ENCODE measurements around the gene SLC25A13. TPM values are rescaled to one million over a fixed set of nuclear protein-coding genes. Genes with fewer than 3 reads are reported as not detected.

Gene SLC25A13
- total RNA-seq, 1 donor from 2014 or later: 55.8 TPM

DNA sequence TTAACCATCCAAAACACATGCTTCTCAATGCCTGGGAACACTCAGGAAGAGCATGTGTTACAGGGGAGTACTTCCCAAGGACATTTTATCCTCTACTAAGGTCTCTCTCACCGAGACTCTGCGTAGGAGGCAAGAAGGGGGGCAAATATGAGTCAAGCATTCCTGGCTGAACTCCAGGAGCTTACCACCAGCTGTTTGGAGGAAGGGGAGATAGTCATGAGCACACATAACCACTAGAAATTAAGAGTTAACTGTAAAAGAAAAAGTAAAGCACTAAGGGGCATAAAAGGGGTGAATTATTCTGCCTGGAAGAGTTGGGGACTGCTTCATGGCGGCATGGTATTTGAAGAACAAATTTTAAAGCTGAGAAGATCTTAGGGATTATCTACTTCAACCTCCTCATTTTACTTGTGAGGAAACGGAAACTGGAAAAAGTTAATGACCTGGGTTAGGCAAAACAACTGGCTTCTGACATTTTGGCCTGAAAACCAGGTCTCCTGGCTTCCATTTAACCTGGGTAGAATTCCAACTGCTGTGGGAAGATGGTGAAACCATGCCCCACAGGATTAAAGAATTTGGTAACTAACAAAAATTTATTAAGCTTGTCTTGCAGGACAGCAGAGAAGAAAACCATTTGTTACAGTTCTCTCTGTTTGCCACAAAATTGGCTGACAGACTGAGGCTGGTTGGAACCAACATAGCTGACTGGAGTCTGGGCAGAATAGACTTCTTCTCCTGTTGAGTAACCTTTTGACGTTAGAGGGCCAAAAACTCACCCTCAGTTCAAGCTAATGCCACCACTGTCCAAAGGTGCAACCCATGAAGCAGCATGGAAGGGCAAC lies 85.5 kb downstream of the SLC25A13 start:
- DNase-seq (ENCODE audit: extremely low spot score, unreplicated experiment): no peak
- H3K27ac Mint-ChIP-seq: no peak overlapping the region

DNA sequence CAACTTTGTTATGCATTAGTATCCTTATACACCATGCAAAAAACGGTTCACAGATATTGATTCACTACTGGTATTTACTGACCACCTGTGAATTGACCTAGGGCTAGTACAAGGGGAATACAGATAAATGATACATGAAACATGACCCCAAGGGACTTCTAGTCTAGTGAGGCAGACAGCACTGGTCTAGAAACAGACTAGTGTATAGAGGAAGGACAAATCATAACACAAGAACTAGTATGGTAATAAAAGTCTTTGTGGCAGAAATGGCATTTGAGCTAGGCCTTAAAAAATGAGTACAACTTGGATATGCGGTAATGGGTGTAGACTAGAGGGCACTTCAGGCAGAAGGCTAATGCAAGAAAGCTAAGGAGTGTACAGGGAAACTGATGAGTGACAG lies 86.6 kb downstream of the SLC25A13 start:
- Mint-ChIP-seq H3K27ac (no peak overlapping the region), H3K9me3 (no peaks in the 10 kb centered on the region), H3K4me1 (ENCODE audit: unreplicated experiment) (peaks cover 15% of the 10 kb centered on the region), H3K4me3 (no peak overlapping the region), H3K27me3 (no peaks in the 10 kb centered on the region), H3K36me3 (peaks cover 31% of the 10 kb centered on the region)
- TF ChIP-seq, protein P1, sequence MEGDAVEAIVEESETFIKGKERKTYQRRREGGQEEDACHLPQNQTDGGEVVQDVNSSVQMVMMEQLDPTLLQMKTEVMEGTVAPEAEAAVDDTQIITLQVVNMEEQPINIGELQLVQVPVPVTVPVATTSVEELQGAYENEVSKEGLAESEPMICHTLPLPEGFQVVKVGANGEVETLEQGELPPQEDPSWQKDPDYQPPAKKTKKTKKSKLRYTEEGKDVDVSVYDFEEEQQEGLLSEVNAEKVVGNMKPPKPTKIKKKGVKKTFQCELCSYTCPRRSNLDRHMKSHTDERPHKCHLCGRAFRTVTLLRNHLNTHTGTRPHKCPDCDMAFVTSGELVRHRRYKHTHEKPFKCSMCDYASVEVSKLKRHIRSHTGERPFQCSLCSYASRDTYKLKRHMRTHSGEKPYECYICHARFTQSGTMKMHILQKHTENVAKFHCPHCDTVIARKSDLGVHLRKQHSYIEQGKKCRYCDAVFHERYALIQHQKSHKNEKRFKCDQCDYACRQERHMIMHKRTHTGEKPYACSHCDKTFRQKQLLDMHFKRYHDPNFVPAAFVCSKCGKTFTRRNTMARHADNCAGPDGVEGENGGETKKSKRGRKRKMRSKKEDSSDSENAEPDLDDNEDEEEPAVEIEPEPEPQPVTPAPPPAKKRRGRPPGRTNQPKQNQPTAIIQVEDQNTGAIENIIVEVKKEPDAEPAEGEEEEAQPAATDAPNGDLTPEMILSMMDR (conservative IDR thresholded peaks at IDR 0.05): no peak
- no peak for DNase-seq (ENCODE audit: extremely low spot score, unreplicated experiment)

More for the DNA sequence above, 85.5 kb downstream of the SLC25A13 start:
- peaks cover 22% of the 10 kb centered on the region for H3K36me3 Mint-ChIP-seq
- peaks cover 15% of the 10 kb centered on the region for H3K4me1 Mint-ChIP-seq (ENCODE audit: unreplicated experiment)
- H3K27me3 Mint-ChIP-seq: no peaks in the 10 kb centered on the region
- TF ChIP-seq, protein P1 (conservative IDR thresholded peaks at IDR 0.05): no peak
- H3K9me3 Mint-ChIP-seq: no peaks in the 10 kb centered on the region
- no peak overlapping the region for H3K4me3 Mint-ChIP-seq

DNA sequence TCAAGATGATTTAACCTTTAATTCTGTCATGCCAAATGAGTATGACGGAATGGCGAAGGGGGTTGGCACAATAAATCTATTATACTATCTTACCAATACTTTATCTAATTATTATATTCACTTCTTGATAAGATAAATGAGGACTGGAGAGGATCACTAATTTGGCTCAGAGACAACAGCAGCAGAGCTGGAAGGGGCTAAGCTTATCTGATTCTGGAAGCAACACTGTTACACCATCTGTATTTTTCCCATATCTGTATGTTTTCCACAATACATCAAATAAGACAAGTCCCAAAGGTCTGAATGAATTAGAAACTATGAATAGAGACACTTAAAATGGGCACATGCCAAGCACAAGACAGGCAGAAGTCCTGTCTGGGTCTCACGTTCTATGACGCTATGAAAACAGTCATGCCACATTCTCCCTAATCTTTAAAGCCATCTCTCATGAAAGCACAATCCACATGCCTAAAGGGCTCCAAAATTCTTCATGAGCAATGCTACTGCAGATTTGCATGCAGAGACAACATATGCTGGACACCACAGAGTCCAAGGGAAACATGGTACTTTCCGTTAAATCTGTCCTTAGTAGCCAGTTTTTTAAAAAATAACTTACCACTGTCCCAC lies 88.3 kb downstream of the SLC25A13 start:
- Mint-ChIP-seq H3K9me3 (no peaks in the 10 kb centered on the region), H3K4me1 (ENCODE audit: unreplicated experiment) (peaks cover 14% of the 10 kb centered on the region), H3K27me3 (no peaks in the 10 kb centered on the region), H3K36me3 (peaks cover 39% of the 10 kb centered on the region), H3K27ac (no peak overlapping the region), H3K4me3 (no peak overlapping the region)
- DNase-seq (ENCODE audit: extremely low spot score, unreplicated experiment): no peak
- TF ChIP-seq, protein P1 (conservative IDR thresholded peaks at IDR 0.05): no peak

DNA sequence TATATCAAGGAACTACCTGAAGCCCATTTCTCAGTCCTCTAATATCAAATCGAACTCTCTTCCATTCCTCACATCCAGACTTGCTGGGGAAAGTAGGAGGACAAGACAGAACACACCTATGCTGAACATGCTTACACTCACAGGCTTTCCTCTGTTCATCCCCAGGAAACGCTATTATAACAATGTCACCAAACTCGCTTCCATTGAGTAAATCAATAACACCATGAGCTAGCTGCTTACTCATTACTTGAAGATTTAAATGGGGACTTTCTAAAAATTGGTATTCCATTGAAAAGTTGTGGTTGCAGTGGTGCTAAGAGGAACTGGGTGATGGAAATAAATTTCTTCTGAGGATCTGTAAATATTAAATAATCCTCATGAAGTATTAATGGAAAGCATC lies 88.8 kb downstream of the SLC25A13 start:
- Mint-ChIP-seq H3K36me3 (peaks cover 42% of the 10 kb centered on the region), H3K4me3 (no peak overlapping the region), H3K27ac (no peak overlapping the region), H3K9me3 (no peaks in the 10 kb centered on the region), H3K27me3 (no peaks in the 10 kb centered on the region), H3K4me1 (ENCODE audit: unreplicated experiment) (peaks cover 11% of the 10 kb centered on the region)
- TF ChIP-seq, protein P1 (conservative IDR thresholded peaks at IDR 0.05): no peak
- no peak for DNase-seq (ENCODE audit: extremely low spot score, unreplicated experiment)

DNA sequence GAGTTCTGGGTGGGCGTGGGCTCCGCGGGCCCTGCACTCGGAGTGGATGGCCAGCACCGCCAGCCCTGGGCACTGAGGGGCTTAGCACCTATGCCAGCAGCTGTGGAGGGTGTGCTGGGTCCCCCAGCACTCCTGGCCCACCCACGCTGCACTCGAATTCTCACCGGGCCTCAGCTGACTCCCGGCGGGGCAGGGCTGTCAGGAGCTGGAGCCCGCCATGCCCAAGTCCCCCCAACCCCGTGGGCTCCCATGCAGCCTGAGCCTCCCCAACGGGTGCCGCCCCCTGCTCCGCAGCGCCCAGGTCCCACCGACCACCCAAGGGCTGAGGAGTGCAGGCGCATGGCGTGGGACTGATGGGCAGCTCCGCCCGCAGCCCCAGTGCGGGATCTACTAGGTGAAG lies 93.1 kb downstream of the SLC25A13 start:
- H3K27ac Mint-ChIP-seq: no peak overlapping the region
- TF ChIP-seq, protein P1 (conservative IDR thresholded peaks at IDR 0.05): no peak
- peaks cover 49% of the 10 kb centered on the region for H3K36me3 Mint-ChIP-seq
- no peaks in the 10 kb centered on the region for H3K4me1 Mint-ChIP-seq (ENCODE audit: unreplicated experiment)
- DNase-seq (ENCODE audit: extremely low spot score, unreplicated experiment): no peak
- no peak overlapping the region for H3K4me3 Mint-ChIP-seq
- H3K9me3 Mint-ChIP-seq: no peaks in the 10 kb centered on the region
- H3K27me3 Mint-ChIP-seq: no peaks in the 10 kb centered on the region
